GM19193 (cell line): ENCODE results near the gene TEX52.

Experiments
- POLR2A ChIP-seq: IDR thresholded peaks from 4 replicates; pipeline ENCODE4 v1.6.1; 2011; ENCODE audit not compliant: insufficient read depth, insufficient read length; ENCODE audit errors: extremely low read depth

The TEX52 gene

DNA sequence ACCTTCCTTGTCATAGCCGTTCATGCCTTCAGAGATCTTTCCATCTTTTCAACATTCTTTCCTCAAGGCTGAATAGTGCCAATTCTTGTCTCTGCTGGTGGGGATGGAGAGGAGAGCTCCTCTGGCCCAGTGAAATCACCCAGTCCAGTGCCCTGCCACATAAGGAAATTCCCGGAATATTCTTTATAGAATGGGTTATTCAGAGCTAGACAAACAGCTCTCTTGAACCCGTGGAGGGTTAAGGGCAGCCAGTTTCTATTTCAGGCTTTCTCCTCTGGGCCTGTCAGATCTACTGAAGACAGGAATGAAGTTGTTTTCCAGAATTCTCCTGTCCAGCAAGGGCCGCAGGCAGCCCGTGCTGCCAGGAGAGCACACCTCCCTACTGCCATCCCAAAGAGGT, 13.9 kb downstream of the TEX52 start:
- TF ChIP-seq POLR2A, result no peak

DNA sequence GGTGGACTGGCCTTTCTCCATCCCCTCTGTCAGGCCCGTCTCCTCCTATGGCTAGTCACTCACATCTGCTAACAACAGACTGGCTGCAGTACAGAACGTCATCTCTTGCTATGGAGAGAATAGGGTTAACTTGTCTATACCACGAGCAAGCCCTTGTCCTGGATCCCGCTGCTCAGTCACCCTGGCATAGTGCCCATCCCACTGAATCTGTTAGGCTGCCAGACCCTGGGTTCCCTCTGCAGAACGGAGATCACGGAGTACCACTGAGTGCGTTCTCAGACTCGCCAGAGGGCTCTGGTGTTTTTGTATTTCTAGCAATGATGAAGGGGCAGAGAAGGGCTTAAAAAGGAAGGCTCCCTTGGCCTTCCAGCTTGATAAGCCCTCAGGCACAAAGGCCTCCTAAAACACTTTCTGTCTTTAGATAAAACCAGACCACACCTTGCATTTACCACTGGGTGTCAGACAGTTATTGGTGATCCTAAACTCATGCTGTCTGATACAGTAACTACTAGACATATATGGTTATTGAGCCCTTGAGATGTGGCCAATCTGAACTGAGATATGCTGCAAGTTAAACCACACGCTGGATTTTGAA, 15.7 kb downstream of the TEX52 start:
- no peak for TF ChIP-seq POLR2A

DNA sequence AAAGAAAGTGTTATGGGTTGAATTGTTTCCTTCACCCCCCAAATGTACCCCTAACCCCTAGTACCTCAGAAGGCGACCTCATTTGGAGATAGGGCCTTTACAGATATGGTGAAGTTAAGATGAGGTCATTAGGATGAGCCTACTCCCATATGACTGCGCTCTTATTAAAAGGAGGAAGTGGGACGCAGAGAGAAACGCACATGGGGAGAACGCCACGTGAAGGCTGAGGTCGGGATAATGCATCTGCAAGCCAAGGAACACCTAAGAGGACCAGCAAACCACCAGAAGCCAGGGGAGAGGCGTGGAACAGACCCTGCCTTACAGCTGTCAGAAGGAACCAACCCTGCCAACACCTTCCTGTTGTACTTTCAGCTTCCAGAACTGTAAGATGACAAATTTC, 20.3 kb downstream of the TEX52 start:
- no peak for TF ChIP-seq POLR2A

DNA sequence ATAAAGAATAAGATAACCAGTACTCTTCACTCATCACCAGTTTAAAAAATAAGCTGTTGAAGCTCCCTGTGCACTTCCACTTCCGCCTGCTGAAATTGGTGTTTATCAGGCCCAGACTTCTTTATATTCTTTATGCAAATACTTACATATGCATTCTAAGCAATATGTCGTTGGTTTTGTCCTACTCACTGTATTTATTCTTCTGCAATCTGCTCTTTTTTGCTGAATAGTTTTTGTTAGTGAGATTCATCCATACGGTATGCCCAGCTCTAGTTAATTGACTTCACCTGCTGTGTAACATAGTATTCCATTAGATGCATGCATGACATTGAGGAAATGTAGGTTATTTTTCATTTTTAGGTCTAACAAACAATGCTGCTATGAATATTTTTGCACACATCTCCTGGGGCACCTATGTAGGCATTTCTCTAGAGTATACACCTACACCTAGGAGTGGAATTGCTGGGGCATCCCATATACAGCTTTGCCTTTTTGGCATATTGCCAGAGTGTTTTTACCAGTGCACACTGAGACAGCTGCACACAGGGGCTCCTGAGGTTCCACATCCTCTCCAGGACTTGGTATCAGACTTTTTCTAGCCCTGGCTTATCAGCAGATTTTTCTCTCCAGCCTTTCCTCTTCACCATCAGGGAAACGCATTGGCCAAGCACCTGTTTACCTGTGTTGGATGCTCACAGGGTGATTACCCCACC, 21.0 kb downstream of the TEX52 start:
- TF ChIP-seq POLR2A, result no peak

DNA sequence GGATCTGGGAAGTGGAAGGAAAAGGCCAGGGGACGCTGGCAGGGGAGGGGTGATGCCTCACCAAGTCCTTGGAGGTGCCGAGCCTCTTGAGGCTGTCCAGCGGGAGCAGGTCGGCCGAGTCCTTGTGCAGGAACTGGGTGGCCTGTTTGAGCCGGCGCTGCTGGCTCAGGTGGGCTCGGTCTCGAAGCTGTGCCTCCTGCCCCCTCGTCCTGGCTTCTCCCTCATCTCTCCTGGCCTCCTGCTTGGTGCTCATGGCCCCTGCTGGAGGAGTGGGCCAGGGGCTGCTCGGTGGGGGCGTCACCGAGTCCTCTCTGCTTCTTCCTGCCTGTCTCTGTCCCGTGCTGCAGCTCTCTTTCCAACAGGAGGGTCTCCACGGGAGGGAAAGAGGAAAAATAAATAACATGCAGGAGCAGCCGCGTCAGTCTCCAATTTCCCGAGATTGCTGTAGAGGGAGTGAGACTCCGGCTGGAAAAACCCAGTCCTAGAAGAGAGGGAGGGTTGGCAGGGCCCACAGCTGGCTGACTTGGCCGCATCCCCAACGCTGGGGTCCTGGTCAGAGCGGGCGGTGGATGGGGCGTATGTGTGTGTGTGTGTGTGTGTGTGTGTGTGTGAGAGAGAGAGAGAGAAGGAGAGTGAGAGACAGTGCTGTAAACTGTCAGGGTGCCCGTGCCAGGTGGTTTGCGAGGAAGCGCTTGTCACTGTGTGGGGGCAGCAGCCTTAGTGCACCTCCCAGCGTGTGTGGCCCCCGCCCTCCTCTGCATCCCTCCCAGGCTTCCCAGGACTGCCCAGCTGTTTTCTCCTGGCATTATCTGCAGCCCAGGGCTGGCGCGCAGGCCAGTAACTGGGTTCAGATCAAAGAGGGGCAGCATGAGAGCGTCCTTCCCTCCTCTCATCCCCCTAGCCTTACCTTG, 22.0 kb downstream of the TEX52 start, which contains the start of gene NRIP2:
Gene NRIP2, minus strand, starts transcription at position 455 of the 911 bp plus-strand sequence. Its CDS starts 52 bp downstream, at position 403.
- no peak for TF ChIP-seq POLR2A

DNA sequence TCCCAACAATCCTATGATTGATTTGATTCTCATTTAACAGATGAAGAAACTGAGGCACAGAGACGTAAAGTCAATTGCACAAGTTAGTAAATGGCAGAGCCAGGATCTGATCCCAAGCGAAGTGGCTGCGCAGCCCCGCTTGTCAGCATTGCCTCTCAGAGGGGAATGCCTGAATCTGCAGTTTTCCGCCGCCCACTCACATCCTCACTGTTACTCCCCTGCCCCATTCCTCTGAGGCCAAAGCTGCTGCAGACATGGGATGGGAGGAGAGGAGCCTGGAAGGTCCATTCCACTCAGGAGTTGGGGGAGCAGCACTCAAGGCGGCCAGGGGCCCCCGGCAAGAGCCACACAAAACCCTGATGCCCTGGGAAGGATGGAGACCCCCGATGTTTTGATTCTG, 23.0 kb downstream of the TEX52 start:
- no peak for TF ChIP-seq POLR2A

DNA sequence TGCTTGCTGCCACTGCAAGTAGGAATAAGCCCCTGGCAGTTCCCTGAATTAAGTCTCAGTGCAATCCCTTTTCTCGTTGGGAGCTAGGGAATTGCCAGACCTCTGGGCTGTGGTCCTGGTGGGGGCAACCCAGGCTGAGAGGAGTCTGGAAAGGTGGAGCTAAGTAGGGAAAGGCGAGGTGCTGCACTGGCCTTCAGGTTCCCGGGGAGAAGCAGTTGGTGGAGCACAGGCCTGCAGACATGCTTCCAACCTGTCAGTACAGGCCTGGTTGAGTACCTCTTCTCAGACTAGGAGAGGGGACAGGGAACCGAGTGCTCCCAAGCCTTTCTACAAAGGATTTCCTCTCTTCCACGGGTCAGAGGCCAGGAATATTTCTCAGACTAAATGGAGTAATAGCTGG, 23.5 kb downstream of the TEX52 start:
- TF ChIP-seq POLR2A, result no peak

DNA sequence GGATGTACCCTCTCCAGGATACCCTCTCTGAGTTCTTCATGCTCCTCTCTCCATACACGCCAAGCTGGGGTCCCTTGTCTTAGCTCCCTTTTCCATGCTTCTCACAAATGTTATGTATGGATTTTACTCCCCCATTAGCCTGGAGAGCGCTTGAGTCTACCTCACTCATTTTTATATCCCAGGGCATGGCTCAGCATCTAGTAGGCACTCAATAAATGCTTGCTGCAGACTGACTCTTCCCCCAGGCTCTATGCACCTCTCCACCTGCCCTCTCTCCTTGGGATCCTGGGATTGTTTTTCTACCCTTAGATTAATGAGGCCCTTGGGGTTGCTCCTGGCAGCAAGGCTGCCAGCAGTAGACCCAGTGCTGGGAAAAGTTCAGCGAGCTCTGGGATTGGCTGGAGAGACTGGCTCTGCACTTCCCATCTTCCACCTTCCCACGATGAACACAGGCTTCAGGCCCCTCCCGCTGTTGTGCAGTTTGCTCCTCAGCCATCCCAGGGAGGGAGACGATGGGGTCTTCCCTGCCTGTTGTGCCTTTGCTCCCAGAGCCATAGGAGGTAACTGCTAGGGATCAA, 24.2 kb downstream of the TEX52 start:
- no peak for TF ChIP-seq POLR2A

DNA sequence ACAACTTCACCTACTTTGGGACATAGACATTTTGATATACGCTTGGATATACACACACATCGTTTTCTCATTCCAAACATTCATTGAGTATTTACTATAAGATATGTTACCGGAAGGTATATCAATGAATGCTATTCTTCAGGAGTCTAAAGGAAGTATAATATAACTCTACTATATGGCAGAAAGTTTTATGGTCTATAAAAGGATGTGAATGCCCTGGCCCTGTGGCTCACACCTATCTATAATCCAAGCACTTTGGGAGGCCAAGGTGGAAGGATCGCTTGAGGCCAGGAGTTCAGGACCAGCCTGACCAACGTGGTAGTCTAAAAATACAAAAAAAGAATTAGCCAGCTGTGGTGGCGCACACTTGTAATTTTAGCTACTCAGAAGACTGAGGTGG, 27.6 kb downstream of the TEX52 start:
- TF ChIP-seq POLR2A, result no peak

DNA sequence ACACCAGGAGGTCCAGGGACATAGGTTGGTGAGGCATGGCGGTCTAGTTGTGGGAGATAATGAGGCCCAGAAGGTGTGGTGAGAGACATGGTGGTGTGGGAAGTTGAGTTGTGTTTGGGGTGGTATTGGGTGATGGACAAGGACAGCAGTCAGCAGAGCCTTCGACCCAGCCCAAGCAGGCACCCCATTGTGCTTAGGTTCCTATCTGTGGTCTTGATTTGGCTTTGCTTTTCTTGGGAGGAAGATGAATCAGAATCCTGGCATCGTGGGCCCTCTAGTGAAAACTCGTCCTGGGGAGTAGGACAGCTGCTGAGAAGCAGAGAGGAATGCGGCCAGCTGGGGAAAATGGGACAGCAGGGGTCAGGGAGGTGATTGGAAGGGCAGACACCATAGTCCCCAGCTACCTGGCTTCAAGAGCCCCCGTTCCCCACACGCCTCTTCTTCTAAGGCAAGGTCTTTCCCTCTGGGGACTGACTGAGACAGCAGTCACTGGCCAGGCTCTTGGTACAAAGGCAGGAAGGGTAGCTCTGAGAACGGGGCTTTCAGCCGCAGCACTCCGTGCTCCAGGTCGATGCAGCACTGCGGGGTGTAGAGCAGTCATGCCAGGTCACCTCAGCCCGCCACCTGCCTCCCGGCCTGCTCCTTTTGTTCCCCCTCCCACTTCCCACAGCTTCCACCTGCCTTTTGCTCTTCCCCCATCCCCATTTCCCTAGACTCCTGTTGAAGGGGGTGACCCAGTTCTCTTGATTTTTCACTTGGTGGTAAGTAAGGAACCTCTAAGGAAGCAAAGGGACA, 29.9 kb downstream of the TEX52 start:
- no peak for TF ChIP-seq POLR2A

DNA sequence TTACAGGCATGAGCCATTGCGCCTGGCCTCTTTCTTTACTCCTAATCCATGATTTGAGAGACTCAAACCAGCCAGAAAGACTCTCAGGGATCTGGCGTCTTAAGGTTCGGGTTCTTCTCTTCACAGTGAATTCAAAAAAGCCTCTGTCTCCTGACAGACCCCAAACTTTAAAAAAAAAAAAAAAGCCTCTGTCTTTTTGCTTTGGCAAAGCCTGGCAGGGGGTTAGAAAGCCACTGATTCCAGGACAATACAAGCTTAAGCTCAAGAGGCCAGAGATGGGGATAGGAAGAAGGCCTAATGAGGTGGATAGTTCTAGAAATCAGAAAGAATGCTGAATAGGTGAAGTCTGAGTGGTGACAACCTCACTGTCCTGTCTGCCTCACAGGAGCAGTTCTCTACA, 30.8 kb downstream of the TEX52 start:
- no peak for TF ChIP-seq POLR2A

DNA sequence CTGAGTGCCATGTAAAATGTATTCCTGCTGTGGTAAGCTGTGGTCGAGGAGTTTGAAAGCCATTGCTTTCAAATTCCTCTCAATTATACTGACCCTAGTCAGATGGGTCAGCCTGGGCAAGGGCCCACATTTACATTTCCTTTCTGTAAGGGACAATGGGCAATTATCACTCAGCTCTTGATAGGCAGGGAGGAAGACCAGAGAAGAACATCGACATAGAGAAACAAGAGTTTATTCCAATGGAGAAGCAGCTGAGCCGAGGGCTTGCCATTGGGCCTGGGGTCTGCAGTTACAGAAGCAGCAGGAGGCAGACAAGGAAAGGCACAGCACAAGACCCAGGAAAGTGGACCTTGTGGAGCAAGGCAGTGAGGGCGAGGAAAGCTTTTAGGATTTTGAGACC, 31.7 kb downstream of the TEX52 start:
- no peak for TF ChIP-seq POLR2A

DNA sequence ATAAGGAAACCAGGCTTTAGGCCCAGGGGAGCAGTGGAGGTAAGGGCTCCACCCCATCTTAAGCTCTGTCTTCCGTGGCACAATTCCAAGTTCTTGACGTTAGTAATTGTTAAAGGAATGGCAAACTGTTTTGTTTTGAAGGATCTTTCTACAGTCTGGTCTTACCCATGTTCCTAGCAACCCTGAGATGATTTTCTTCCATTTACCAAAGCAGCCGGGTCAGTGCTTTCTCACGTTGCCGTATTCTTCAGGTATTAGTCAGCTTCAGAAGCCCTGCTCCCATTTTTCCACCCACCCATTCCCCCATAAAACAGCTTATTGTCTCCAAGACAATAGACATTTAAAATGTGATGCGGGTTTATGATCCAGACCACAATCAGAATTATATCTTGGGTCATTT, 32.3 kb downstream of the TEX52 start:
- no peak for TF ChIP-seq POLR2A

DNA sequence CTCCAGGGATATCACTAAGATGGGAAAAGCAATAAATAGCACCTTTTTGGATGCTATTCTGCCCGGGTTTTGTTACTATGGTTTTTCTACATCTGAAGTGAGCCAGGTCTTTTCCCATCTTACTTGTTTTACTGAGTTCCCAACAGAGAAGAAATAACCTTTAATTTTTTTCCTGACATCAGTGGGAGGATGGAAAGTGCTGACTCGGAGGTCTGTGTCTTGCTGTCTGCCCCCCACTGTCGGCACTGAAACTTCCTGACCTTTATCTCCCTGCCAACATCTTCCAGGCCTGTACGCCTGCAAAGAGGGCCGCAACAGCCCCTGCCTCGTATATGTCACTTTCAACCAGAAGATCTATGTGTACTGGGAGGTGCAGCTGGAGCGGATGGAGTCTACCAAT, 33.4 kb downstream of the TEX52 start:
- TF ChIP-seq POLR2A, result no peak
